GM21786 (cell line): Measurements from ENCODE around the gene HDAC9.

Source experiments
- ATAC-seq: cut with Tn5 transposase; IDR thresholded peaks from one replicate; pipeline ENCODE4 v1.9.1; 2021; ENCODE audit not compliant: unreplicated experiment

Gene HDAC9

DNA sequence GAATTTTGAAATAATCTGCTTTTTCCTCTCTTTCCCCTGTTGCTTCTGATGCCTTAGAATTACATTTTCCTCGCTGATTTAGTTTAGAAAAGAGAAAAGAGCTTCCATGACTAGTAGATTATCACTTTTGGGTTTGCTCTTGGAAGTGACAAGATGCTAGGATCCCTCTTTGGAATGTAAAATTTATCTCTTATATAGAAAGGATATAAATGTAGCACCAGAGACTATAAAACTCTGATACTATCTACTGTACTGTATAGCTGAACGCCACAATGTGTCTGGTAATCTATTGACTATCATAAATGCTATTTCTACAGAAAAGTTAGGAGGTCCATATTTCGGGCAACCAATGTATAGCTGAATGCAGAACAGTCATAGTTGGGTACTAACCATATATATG lies 1.1 kb upstream of the HDAC9 start:
- ATAC-seq = no peak

DNA sequence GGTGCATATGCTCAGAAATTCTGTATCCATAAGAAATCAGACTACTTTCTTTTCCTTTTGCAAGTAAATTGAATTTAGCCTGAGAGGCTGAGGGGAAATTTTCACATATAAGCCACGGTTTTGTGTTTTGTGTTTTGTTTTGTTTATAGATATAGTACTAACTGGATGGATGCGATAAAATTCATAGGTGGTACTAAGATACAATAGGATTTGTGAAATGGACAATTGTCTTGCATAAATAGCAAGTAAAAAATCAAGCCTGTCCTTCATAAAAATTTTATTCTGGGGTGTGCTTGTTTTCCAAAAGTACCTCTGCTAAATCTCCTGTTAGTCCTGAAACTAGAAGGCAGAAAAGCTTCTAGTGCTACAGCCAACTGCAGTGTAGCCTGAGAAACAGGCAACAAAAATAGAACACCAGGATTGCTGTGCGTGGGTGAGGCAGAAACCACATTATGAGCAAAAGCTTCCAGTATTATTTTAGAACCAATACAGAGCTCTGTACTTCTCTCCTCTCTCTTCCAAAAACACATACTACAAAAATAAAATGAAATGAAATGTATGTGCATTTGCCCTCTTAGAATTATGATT lies 634 bp upstream of the HDAC9 start:
- ATAC-seq = peak; percentile 40

GRCh38 chr7:18496341-18496700 lies 772 bp downstream of the HDAC9 start:
- ATAC-seq = no peak

DNA sequence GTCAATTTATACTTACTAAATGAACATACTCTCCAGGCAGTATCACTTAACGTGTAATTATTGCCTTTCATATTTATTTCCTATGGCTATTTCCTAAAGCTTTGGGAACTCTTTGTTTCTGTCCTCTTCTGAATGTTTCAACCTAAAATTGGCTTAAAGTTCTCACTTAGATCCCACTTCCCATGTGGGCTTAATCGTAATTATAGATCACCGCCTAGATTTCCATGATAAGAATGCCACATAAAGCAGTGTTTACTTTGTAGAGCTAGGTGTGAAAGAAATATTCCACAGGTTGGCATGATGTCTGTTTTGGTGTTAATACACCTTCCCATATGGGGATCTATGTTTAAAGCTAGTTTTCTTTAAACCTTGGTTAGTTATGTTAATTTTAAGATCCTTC lies 1.5 kb downstream of the HDAC9 start:
- no peak for ATAC-seq

DNA sequence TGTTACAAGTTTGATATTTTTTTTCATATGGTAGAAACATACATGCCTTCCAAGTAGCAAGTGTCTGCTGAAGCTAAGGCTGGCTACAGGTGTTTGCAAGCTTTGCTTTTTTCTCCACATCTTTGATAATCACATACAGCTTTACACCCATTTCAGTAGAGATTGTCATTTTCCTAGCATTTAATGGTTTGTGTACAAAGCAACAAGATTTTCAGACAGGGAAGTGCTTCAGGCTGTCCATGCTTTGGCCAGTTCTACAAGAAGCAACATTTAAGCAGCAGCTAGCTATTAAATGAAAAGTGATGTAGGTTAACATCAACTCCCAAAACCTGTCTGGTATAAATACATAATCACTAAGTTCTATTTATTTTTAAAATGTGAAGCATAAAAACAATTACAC lies 2.3 kb downstream of the HDAC9 start:
- no peak for ATAC-seq

DNA sequence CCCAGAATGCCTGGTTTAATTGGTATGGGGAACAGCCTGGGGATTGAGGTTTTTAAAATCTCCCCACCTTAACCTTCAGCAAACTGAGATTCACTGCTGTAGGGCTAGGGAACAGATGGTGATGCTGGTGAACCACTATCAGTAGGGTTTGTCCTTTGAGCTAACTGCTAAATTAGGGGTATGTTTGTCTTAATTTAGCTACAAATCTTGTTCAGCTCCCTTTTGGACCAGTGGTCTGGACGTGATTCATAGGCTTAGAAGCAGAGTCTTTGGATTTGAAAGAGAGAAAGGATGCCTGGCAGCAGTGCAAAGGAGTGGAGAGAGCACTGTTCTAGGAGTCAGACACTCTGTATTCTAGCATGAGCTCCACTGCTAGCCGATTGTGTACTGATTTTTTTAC lies 2.8 kb downstream of the HDAC9 start:
- ATAC-seq = no peak

GRCh38 chr7:18499407-18500177 lies 4.0 kb downstream of the HDAC9 start:
- no peak for ATAC-seq

DNA sequence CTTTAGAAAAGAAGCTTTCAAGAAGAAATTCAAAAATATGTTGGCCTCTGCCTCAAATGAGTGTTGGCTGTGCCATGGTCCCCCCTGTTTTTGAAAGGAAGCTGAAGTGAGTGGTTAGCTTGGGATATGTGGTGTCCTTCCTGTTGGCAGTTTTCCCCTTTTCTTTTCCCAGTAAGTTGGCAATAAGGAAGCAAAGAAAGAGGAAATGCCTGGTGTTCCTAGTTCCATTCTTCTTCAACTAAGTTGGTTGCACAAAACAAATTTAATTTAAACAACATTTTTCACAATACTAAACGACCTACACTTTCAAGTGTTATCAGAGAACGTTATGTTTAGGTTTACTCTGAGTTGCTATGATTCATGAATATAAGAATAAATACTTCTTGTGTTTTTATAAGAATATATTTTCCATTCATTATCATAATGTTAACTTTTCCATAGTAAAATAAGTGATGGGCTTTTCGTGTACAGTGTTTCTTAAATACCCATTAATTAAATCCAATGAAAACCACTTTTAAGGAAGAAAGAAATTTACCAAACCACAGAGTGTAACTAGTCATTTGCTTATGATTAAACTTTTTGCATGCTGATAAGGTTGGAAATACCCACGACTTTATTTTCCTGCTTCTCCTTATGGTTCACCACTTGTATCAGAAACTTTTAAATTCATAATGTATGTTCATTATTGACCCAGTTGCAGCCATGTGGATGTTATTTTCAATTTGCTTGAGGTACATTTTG lies 7.7 kb downstream of the HDAC9 start:
- no peak for ATAC-seq

- no peak for ATAC-seq
Observed at GRCh38 chr7:18504965-18505364, 9.4 kb downstream of the HDAC9 start.

DNA sequence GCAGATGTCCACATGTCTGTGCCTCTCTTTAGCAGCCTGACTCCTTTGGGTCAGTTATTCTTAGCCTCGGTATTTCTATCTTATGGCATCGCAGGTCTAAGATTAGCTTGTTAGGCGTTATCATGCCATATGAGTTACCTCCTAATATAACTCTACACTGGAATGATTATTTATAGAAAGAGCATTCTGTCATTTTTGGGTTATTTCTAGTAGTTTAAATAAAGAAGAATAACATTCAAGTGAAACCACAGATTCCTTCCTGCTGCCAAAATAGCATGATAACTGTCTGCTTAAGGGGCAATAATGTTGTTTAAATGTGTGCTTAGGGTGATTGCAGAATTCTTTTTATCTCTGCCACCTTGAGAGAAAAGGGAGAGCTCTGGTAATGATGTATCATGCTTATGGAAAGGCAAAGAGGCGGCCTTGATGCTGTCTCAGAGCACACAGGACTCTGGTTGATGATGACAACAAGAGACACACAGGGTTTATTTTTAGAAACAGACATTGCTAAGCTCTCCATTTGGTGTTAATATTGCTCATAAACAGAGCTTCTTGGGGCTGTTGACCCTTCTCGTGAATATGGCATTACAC lies 10.4 kb downstream of the HDAC9 start:
- ATAC-seq = peak; percentile 39

DNA sequence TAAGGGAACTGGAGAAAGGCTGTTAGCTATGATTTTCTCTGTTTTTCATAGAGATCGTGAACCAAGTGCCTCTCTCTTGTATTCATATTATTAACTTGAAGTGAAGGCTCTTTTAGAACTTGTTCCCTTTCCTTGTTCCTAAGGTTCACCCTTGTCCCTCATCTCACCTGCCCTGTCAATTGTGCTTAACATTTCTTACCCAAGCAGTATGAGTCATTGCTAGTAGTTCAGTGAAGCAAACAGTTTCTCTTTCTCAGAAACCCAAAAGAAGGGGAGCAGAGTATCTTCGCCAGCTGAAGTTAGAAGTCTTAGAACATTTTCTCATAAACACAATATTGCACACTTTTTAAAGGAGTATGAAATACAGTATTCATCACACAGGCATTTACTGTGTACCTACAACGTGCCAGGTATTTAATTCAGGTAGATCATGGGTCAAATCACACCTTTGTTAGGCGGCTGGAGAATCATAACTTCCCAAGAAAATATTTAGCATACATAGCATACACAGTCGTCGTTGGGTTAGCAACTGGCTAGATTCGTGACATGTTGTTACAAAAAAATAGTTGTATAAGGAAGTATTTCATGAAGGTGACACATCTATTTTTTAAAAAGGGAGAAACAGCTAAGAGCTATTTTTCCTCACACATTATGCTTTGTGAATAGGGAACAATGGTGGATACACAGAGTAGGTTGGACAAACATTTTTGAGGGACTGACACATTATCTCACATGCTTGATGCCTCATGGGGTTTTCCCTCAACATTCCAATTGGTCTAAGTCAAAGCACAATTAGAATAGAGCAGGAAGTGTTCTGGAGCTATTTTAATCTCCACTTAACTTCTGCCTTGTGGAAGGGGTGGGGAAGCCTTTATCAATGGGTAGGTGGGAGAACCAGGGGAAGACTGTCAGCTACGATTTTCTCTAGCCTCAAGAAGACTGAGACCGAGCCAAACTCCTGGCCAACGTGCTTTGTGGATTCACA lies 13.2 kb downstream of the HDAC9 start:
- ATAC-seq = peak; percentile 89

GRCh38 chr7:18509481-18509880 lies 13.9 kb downstream of the HDAC9 start:
- no peak for ATAC-seq

GRCh38 chr7:18511351-18512140 lies 16.0 kb downstream of the HDAC9 start:
- no peak for ATAC-seq

DNA sequence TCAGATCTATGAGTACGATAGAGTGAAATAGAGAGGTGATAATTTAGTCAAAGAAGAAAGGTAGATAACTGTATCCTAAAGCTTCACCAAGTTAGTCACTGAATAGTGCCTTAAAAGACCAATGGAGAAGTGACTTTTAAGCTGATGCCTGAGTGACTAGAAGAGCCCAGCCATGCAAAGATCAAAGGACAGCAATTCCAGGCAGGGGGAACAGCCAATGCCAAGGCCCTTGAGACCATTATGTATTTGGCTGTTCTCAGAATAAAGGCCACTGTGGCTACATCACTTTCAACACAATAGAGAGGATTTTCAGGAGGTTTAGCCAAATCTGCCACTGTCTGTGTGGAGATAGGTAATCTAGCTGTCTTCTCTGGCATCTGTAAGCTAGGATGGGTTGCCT lies 17.8 kb downstream of the HDAC9 start:
- ATAC-seq = no peak

- ATAC-seq = no peak
Observed at GRCh38 chr7:18515067-18515466, 19.5 kb downstream of the HDAC9 start.

DNA sequence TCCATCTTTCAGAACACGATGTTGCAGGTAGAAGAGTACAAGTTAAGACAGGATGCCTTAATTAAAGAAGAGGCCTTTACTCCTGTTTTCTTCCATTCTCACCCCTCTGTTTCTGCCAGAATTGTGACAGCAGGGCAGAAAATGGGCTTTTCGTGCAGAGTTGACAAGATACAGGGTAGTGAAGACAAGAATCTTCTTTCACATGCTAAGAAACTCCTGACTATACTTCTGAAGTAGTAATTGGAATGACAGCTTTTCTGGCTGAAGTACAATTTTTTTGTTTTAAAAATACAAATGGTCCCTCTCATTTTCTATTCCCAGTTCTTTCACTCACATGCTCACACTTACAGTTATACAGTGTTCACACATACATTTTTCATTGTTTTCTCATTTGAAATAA lies 22.1 kb downstream of the HDAC9 start:
- ATAC-seq = no peak

DNA sequence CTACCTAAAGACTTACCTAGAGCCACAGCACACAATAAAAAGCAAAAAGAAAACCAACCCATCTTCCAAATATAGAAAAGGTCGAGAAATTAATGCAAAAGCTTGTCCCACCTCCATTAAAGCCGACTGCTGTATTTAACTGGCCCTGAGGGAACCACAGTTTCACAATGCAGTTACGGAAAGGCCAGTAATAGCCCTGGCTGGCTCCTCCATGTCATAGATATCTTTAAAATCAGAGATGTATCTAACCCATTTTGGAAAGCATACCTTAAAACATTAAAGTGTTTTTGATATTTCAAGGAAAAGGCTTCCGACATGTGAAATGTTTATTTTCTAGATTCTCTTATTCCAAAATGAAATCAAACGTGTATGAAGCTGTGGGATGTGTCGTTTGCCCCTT lies 23.0 kb downstream of the HDAC9 start:
- no peak for ATAC-seq

DNA sequence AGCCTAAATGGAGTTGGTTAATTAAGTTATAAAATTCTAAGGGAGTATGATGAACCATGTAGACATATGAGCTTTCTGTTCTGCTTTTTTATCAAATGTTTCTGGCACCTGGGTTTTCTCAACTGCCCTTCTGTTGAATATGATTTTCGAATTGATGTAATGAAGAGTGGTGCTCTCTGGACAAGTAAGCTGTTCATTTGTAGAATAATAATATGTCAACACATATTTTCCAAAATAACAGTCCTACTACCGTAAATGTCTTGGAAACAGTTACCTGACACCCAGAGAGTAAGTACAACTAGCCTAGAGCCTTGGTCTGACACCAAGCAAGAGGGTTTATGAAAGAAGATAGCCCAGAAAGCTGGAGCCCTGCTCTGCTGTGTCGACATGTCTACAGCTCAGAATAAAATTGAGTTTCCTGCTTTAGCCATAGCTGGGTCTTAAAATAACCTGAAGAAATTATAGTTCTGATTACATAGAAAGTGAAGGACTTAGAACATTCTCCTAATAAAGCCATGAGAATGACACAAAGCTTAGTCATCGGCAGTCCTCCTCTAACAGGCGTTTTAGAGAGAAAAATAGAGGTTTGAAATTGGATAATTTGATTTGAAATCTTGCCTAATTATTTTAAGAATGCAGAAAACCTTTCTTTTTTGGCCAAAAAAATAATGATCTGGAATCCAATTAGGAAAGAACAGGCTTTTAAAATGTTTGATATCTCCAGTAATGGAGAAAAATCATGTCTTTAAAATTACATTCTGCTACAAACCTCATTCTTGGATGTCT lies 25.1 kb downstream of the HDAC9 start:
- ATAC-seq = peak; percentile 73

DNA sequence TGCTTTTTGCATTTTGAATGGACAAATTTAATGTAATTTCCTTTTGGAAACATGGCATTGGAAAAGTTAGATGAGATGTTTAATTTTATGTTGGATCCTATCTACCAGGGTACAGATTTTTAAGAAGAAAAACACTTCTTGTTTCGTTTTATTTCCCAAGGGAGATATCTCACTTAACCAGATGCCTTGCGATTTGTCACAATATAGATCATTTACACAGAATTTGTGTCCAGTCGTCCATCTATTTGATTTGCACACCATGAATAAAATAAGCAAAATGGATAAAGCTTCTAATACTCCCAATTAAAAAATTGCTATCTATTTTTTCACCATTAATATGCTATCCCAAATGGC lies 25.7 kb downstream of the HDAC9 start:
- ATAC-seq = no peak
